B cell (primary cell): ENCODE results near the gene ZDHHC12.

Source experiments
- EZH2 ChIP-seq: IDR thresholded peaks from 2 replicates; pipeline ENCODE4 v1.6.1; 2012; ENCODE audit warnings: borderline replicate concordance, low read depth, mild to moderate bottlenecking, moderate library complexity, low read length; ENCODE audit not compliant: insufficient read depth, poor library complexity, severe bottlenecking
- TF ChIP-seq, protein P1 (sequence below): fragments of 200-600 bp; IDR thresholded peaks from one replicate; pipeline ENCODE4 v1.8.0; 2022; ENCODE audit warnings: antibody characterized with exemption, mild to moderate bottlenecking

DNA sequence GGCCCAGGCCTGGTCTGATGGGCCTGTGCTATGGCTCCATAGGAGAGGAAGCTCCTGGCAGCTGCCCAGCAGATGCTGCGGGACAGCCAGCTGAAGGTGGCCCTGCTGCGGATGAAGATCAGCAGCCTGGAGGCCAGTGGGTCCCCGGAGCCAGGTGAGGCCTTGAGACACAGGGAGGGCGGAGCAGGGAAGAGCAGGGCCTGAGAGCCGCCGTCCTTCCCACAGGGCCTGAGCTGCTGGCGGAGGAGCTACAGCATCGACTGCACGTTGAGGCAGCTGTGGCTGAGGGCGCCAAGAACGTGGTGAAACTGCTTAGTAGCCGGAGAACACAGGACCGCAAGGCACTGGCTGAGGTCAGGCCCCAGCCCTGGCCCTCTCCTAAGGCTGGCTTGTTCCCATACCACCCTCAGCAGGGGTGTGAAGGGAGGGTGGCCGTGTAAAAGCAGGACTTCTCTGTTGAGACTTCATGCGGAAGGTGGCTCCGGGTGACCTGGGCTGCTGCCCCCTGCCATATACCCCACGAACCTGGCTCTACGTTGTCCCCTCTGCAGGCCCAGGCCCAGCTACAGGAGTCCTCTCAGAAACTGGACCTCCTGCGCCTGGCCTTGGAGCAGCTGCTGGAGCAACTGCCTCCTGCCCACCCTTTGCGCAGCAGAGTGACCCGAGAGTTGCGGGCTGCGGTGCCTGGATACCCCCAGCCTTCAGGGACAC lies 17.1 kb downstream of the ZDHHC12 start:
- TF ChIP-seq, protein P1, sequence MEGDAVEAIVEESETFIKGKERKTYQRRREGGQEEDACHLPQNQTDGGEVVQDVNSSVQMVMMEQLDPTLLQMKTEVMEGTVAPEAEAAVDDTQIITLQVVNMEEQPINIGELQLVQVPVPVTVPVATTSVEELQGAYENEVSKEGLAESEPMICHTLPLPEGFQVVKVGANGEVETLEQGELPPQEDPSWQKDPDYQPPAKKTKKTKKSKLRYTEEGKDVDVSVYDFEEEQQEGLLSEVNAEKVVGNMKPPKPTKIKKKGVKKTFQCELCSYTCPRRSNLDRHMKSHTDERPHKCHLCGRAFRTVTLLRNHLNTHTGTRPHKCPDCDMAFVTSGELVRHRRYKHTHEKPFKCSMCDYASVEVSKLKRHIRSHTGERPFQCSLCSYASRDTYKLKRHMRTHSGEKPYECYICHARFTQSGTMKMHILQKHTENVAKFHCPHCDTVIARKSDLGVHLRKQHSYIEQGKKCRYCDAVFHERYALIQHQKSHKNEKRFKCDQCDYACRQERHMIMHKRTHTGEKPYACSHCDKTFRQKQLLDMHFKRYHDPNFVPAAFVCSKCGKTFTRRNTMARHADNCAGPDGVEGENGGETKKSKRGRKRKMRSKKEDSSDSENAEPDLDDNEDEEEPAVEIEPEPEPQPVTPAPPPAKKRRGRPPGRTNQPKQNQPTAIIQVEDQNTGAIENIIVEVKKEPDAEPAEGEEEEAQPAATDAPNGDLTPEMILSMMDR = no peak
- TF ChIP-seq EZH2 = no peak
